AG09319 (cell line): Measurements from ENCODE around the gene PLA2G2D.

ENCODE experiments used
- DNase-seq: peaks from one replicate; pipeline ENCODE4 v3.0.0-alpha.2; 2010; ENCODE audit warnings: low read depth; ENCODE audit errors: extremely low read depth
- CTCF ChIP-seq: IDR thresholded peaks from 2 replicates; pipeline ENCODE4 v1.5.1; 2011; ENCODE audit warnings: low read depth, mild to moderate bottlenecking, inconsistent platforms, low read length, moderate library complexity

The PLA2G2D gene

GRCh38 chr1:20123722-20124455, 4.6 kb upstream of the PLA2G2D start:
- no peak for DNase-seq
- TF ChIP-seq CTCF = no peak

GRCh38 chr1:20120796-20121195, 1.5 kb upstream of the PLA2G2D start:
- TF ChIP-seq CTCF = no peak
- DNase-seq = no peak

GRCh38 chr1:20117236-20117635, 2.1 kb downstream of the PLA2G2D start:
- no peak for TF ChIP-seq CTCF
- DNase-seq = no peak

GRCh38 chr1:20115916-20116315, 3.4 kb downstream of the PLA2G2D start:
- TF ChIP-seq CTCF = no peak
- no peak for DNase-seq

- TF ChIP-seq CTCF = no peak
- DNase-seq = no peak
Observed at GRCh38 chr1:20115479-20115878, 3.9 kb downstream of the PLA2G2D start.

GRCh38 chr1:20114021-20114648, 5.2 kb downstream of the PLA2G2D start:
- no peak for TF ChIP-seq CTCF
- DNase-seq = no peak

GRCh38 chr1:20112279-20113000, 6.9 kb downstream of the PLA2G2D start:
- no peak for TF ChIP-seq CTCF
- DNase-seq = no peak
